IPS-18c (cell line): ENCODE data around the gene SLC22A23.
"Not testable (repeated sequence)": the region's sequence is repeated elsewhere in the genome, so short reads cannot be mapped to it uniquely, and the experiment has no call there.

ENCODE experiments used
- H3K4me3 ChIP-seq: 2 replicates; pipeline ENCODE4 v1.7.0; 2013; ENCODE audit warnings: low read depth, mild to moderate bottlenecking, low read length, moderate library complexity; ENCODE audit not compliant: insufficient read depth
- H3K9me3 ChIP-seq: one replicate; pipeline ENCODE4 v1.6.1; 2013; ENCODE audit warnings: mild to moderate bottlenecking, low read length, moderate library complexity; ENCODE audit not compliant: control insufficient read depth, insufficient read depth

The SLC22A23 gene

DNA sequence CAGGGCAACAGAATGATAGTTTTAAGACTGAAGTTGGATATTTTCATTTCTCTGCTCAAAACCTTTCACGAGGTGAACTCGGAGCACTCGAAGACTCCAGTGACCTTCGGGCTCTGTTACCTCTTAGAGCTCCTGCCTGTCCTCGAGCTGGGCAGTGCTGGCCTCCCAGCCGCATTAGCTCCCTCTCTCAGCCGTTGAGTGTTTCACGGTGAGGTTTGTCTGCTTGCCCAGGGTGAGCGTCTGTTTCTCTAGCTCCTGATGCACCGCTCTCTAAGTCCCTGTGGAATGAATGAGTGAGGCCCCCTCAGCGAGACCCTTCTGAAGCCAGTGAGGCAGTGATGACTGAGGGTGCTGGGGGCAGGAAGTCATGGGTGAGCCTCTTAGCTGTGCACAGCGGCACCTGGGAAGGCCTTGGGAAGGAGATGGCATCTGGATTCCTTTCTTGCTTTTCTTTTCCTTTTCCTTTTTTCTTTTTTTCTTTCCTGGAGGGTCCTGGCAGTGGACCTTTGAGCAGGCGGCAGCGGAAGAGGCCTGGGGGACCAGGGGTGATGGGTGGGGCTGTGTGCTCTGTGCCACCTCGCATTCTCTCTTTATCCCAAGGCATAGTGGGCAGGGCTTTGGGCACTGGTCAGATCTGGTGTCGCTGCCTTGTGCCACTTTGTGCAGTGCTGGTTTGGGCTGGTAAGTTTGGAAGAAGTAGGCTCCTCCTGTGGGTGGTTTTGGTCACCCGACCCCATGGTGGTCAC is 195.9 kb downstream of the SLC22A23 start:
- Histone ChIP-seq H3K4me3 (no peak overlapping the region), H3K9me3 (no peaks in the 10 kb centered on the region)

DNA sequence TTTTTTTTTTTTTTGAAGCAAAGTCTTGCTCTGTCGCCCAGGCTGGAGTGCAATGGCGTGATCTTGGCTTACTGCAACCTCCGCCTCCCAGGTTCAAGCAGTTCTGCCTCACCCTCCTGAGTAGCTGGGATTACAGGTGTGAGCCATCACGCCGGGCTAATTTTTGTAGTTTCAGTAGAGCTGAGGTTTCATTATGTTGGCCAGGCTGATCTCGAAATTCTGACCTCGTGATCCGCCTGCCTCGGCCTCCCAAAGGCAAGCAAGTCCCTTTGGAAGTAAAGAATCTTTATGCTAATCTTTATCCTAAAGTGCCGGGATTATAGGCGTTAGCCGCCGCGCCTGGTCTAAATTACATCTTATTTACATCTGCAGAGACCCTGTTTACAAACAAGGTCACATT is 196.6 kb downstream of the SLC22A23 start:
- Histone ChIP-seq H3K4me3 (no peak overlapping the region), H3K9me3 (peaks cover 2% of the 10 kb centered on the region)

DNA sequence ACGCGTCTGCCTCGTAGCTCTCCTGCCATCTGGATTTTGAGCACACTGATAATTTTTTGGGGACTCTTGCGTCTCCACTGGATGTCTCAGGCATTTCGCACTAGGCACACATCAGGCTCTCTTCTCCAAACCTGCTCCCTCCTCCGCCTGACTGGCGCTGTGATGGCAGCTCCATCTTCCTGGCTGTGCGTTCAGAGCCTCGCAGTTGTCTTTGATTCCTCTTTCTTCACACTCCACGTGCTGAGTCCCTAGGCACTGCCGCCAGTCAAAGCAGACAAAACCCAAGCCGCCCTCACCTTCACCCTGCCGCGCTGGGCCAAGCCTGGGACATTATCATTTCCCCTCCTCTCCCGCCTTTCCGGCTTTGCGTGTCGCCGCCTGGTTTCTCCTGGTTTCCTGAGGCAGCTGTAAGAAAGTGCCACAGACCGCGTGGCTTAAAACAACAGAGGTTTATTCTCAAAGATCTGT is 197.3 kb downstream of the SLC22A23 start:
- peaks cover 2% of the 10 kb centered on the region for H3K9me3 ChIP-seq
- H3K4me3 ChIP-seq = peak overlapping the region; percentile 87

DNA sequence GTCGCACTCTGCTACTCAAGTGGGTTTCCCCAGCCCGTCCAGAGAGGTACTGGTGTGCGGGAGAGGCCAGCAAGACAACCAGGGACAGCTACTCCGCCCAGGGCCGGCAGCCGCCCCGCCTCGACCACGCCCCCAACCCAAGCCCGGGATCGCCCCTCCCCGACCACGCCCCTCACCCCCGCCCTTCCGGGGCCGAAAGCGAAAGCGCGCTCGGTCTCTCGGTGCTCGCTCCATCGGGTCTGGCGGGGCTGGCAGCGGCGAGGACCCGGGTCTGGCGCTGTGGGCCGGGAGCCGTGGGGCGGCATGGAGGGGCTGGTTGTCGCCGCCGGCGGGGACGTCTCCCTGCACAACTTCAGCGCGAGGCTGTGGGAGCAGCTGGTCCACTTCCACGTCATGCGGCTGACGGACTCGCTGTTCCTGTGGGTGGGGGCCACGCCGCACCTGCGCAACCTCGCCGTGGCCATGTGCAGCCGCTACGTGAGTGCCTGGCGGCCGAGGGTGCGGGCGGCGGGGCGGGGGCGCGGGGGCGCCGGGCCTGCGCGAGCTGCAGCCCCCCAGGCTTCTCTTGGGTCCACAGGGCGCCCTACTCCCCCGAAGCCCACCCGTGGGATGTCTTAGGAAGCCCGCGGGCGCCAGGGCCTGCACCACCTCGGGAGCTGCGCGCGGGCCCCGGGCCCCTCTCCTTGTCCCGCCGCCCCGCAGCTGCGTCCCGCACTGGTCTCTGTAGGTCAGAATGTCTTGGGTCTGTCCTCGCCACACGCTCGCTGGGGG is 197.9 kb downstream of the SLC22A23 start, which contains the start of gene PSMG4:
PSMG4 (plus strand) TSS at position 228 of the 771 bp plus-strand sequence; CDS start at position 304, 76 bp downstream.
- peak within 1 kb of the TSS; percentile 87 for H3K4me3 ChIP-seq
- peaks cover 2% of the 10 kb centered on the region for H3K9me3 ChIP-seq

DNA sequence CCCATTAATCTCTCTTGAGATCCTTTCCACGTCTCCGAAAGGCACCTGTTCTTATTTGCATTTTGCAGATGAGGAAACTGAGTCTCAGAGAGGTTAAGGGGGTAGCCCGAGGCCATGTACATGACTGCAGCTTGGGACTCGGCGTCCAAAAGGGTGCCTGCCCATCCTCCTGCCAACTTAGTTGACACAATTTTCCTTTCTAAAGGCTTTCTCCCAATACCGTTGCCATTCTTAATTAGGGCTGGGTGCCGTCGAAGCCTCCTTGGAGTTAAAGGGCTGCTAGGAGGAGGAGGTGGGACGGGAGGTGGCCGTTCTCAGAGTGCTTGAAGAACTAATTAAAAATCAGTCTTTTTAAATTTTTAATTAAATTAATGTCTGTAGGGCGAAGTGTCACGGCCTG is 198.6 kb downstream of the SLC22A23 start:
- Histone ChIP-seq H3K9me3 (peaks cover 2% of the 10 kb centered on the region), H3K4me3 (peak overlapping the region; percentile 38; the same call in 1 of the 2 replicates)

DNA sequence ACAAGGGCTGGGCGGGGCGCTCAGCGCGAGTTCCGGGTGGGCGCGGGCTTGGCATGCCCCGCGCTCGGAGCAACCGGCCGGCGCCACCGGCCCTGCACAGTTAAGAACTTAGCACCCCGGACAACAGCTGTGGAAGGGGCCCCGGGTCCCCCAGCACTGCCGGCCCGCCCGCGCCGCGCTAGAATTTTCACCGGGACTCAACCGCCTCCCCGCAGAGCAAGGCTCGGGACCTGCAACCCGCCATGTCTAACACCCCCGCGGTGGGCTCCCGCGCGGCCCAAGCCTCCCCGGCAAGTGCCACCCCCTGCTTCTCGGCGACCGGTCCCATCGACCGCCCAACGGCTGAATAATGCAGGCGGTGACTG is 203.3 kb downstream of the SLC22A23 start:
- H3K9me3 ChIP-seq = peaks cover 2% of the 10 kb centered on the region
- H3K4me3 ChIP-seq = no peak overlapping the region

DNA sequence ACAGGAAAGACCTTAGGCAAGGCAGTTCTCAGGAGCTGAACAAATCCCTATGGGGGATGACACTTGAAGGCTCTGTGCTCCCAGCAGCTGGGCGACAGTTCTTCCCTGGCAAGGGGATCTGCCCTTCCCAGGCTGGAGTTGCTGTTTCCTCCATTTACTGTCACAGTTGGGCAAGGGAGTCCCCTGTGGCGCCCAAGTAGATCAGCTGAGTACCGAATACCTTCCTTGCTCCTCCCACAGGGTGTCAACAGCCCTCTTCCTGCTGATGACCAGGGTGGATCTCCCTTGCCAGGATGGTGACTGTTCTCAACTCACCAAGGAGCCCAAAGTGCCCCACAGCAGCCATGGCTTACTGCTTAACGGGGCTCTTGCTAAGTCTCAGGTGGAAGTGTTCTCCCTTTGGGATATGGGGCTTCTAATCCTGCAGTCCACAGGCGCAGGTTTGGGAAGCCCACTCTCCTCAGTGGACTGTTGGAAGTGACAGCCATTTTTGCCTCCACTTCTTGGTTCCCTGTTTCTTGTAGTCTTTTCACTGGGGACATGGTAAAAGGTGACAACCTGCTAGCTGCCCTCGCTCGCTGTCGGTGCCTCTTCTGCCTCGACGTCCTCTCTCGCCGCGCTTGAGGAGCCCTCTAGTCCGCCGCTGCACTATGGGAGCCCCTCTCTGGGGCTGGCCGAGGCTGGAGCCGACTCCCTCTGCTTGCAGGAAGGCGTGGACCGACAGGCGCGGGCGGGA is 203.8 kb downstream of the SLC22A23 start:
- Histone ChIP-seq H3K4me3 (no peak overlapping the region), H3K9me3 (peaks cover 2% of the 10 kb centered on the region)

DNA sequence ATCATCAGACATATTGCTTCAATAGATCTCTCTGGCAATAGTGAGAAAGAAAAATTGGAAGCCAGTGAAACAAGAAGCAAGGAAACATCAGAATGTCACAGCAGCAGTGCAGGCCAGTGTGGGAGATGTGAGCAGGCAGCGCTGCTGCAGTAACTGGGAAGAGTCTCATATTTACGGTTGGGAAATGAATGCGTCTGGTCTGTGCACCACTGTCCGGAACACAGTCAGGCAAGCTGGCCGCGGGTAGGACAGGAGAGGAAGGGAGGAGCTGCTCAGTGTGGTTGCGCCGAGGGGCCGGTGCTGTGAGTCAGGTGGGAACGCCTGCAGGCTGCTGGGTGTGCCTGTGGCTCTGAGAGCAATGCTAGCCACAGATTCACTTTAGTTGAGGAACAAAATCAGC is 204.5 kb downstream of the SLC22A23 start:
- Histone ChIP-seq H3K9me3 (peaks cover 2% of the 10 kb centered on the region), H3K4me3 (no peak overlapping the region)

- H3K9me3 ChIP-seq = peaks cover 2% of the 10 kb centered on the region
- no peak overlapping the region for H3K4me3 ChIP-seq
Observed at GRCh38 chr6:3251462-3252314, 205.2 kb downstream of the SLC22A23 start.

DNA sequence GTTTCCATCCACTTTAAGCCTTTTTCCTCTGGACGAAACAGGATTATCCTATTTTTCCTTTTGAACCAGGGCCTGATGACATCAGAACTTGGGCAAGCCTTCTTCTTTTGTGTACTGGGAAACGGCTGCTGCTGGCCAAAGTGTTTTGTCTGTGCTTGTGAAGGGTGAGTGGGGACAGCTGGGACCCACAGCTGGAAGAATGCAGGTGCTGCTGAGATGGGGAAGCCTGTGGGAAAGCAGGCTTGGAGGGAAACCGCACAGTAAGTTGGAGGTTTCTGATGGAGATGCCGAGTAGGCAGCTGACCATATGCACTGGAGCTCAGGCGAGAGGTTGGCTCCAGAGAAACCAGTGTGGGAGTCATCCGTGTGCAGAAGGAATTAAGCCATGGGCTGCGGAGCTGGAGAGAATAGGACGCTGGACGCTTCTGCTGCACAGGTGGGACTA is 206.6 kb downstream of the SLC22A23 start:
- no peak overlapping the region for H3K4me3 ChIP-seq
- H3K9me3 ChIP-seq = no peaks in the 10 kb centered on the region

GRCh38 chr6:3249821-3250220 is 207.0 kb downstream of the SLC22A23 start:
- no peak overlapping the region for H3K4me3 ChIP-seq
- H3K9me3 ChIP-seq = no peaks in the 10 kb centered on the region

DNA sequence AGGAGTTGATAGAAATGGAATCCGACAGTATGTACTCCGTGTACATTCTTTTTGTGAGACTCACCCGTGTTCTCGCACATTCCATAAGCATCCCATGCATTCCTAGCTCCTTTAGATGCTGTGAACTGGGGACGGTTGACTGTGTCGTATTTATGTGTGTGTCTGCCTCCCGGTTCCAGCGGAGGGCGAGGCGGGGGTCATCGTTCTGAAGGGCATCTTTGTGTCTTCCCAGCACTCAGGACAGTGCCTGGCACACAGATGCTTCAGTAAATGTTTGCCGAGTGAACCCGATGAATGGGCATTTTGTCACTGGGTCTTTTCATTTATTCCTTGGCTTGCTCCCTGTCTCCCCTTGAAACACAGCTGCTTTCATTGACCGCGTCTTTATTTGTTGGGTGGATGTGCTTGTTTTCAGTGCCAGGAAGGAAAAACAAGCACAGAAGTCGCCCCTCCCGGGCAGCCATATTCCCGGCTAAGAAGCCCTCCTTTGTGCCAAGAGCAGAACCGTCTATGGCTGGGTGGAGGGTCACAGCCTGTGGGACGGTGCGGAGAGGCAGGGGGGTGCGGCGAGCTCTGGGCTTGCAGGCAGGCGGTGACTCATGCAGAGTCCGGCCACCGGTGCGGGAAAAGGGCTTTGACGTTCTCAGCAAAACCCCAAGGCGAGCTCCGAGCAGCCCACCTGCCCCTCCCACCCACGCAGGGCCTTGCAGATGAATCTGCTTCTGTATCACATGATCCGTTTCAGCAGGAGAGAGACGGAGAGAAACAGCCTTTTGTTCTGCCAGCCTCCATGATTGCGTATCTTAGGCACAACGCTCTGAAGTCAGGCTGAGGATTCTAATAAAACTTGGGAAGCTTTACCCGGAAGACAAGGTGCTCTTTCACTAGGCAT is 209.3 kb downstream of the SLC22A23 start:
- H3K4me3 ChIP-seq = no peak overlapping the region
- H3K9me3 ChIP-seq = peaks cover 2% of the 10 kb centered on the region

DNA sequence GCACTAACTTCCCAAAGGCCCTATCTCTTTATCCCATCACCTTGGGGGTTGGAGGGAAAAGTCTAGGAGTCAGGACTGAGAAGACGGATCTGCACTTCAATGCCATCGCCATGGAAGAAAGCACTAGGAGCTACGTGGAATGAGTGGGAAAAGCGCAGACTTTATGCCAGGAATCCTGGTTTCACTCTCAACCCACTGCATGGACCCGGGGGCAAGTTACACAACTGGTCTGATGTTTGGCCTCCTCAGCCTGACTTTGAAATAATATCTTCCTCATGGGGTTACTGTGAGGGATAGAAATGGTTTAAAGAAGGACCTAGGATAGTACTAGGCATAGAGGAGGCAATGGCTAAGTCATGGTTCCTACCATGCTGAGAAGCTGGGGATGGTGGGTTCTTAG is 211.6 kb downstream of the SLC22A23 start:
- Histone ChIP-seq H3K9me3 (peaks cover 2% of the 10 kb centered on the region), H3K4me3 (no peak overlapping the region)

DNA sequence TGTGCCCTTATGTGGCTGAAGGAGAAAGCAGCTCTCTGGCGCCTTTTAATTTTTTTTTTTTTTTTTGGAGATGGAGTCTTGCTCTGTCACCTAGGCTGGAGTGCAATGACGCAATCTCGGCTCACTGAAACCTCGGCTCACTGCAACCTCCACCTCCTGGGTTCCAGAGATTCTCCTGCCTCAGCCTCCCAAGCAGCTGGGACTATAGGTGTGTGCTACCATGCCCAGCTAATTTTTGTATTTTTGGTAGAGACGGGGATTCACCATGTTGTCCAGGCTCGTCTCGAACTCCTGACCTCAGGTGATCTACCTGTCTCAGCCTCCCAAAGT is 212.1 kb downstream of the SLC22A23 start:
- not testable (repeated sequence) for H3K9me3 ChIP-seq, H3K4me3 ChIP-seq

GRCh38 chr6:3244003-3244831 is 212.6 kb downstream of the SLC22A23 start:
- H3K4me3 ChIP-seq = no peak overlapping the region

More at GRCh38 chr6:3244003-3244831, 212.6 kb downstream of the SLC22A23 start:
- H3K9me3 ChIP-seq = peaks cover 2% of the 10 kb centered on the region
